Dermis blood vessel endothelial cell (primary cell): ENCODE results near the gene UVRAG. TPM values are rescaled to one million over a fixed set of nuclear protein-coding genes. Genes with fewer than 3 reads are reported as not detected.
A peak's percentile ranks its signal among the peaks of the same experiment; 100 is the strongest.

ENCODE experiments used
- DNase-seq: peaks from one replicate; pipeline ENCODE4 v3.0.0; 2010
- total RNA-seq: library from RNA; depleted of rRNA; stranded (reverse); fragments of >200 nt; gene quantifications from 2 replicates; pipeline ENCODE4 v1.2.3, GENCODE V29; 2014

The UVRAG gene
- 75.3 and 98.2 TPM in 2 replicates for total RNA-seq

GRCh38 chr11:75814677-75815344, at the start of gene UVRAG:
Gene UVRAG, plus strand, starts transcription at chr11:75815210. Its CDS starts 198 bp downstream, at chr11:75815408.
- DNase-seq, result peak; percentile 100

- no peak for DNase-seq
Measured at GRCh38 chr11:75766443-75767227, 48.4 kb upstream of the UVRAG start.

DNA sequence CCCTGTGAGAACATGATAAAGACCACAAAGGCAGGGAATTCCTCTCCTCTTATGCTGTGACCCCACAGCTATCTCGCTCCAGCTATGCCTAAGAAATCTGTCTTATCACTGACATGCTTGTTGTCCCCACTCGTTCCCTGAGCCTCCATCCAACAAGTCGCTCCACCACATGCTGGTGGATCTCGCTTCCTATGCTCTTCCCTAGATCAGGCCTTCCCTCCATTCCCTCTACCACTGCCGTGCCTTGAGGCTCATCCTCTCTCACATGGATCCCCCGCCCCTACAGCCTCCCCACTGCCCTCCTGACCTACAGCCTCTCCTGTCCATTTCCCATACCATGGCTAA, 47.8 kb upstream of the UVRAG start:
- DNase-seq, result no peak

GRCh38 chr11:75767793-75768111, 47.3 kb upstream of the UVRAG start:
- no peak for DNase-seq

GRCh38 chr11:75768112-75768908, 46.7 kb upstream of the UVRAG start, which contains the start of gene DGAT2:
Gene DGAT2, plus strand, starts transcription at chr11:75768778. Its CDS starts 214 bp downstream, at chr11:75768992.
- peak; percentile 77 for DNase-seq

DNA sequence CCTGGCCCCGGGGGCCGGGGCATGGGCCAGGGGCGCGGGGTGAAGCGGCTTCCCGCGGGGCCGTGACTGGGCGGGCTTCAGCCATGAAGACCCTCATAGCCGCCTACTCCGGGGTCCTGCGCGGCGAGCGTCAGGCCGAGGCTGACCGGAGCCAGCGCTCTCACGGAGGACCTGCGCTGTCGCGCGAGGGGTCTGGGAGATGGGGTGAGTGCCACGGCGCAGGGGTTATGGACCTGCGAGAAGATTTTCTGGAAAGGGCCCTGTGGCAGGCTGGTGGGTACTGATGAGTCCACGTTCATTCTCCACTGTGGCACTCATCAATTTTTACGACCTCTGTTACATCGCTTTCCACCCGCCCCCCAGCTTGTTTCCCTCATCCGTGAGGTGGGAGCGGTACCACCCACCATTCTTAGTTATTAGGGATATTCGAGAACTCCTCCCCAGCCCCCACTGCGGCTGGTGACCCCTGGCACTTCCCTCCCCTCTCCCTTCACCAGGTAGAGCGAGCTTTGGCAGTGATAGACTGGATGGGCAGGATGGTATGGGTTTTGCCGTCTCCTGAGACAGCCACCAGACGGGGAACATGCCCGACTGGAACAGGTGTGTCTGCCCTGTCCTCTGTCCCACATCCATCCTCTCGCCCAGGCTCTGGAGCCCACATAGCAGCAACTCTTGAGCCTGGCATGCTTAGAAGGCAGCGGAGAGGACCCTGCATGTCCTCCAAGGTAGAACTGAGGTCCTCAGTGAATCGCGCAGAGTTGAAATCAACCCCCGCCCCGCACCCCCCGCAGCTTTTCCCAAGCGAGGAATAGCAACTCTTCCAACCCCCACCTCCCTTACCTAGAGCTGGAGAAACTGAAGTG, 45.9 kb upstream of the UVRAG start:
- DNase-seq, result no peak

DNA sequence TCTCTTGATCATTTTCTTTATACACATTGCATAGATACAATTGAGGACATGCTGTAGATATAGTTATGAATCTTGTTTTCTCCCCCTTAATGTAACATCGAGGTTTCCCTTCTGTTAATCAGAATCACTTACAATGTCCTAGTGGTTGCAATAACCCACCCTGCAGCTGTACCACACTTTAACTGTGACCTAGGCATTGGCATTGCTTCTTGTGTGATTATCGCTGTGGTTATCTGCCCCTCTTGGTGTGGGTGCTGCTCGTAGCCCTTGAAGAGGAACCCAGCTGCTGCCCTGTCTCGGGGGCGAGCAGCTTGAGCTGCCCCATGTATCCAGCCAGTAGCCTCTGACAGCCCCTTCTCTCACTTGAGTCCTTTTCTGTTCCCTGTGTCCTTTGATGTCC, 44.9 kb upstream of the UVRAG start:
- DNase-seq, result no peak

DNA sequence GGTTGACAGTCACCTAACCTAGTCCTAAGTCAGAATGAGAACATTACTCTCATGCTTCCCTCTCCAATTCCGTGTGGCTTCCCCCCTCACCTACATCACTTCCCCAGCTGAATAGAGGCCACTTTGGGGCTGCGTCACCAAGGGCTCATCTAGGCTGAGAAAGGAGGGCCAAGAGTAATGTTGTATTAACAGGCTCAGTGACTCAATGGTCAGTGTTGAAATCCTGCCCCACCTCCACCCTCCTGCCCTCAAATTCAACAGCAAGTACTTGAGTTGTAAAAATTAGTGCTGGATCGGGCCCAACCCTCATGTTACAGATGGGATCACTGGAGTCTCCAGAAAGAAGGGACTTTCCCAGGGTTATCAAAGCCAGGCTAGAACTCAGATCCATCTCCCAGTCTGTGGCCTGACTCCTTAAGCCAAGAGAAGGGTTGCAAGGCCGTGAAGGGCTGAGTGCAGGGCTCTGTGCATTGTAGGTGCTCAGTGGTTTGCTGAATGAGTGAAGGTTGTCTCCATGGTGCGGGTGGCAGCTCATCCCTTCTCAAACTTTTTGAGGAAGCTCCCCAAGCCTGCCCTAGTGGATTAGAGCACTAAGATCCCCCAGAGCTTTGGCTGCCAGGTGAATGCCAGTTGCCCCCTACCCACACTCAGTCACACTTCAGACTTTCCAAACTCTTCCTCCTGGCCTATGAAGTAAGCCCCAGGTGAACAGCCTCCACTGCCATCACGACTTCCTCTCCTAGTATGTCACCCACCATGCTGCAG, 43.2 kb upstream of the UVRAG start:
- no peak for DNase-seq

- DNase-seq, result no peak
Measured at GRCh38 chr11:75773595-75774353, 41.2 kb upstream of the UVRAG start.

DNA sequence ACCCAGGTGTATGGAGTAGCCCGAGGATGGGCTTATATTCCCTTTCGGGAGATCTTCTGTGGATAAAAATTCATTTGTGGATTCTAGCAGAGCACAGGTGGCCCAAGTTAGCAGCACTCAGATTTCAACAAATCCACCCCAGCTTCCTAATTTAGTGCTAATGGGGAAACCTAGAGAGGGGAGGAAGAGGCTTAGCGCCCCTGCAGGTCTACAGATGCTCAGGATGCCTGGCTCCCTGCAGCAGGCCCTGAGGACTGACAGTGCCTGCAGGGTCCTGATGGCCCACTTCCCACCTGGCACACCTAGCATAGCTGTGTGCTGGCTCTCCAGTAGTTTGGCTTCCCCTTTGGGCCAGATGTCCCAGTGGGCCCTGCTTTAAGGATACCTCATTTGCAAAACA, 40.0 kb upstream of the UVRAG start:
- no peak for DNase-seq

GRCh38 chr11:75776546-75776945, 38.5 kb upstream of the UVRAG start:
- no peak for DNase-seq

GRCh38 chr11:75777461-75778110, 37.4 kb upstream of the UVRAG start:
- DNase-seq, result peak; percentile 46

GRCh38 chr11:75778962-75779361, 36.0 kb upstream of the UVRAG start:
- no peak for DNase-seq

DNA sequence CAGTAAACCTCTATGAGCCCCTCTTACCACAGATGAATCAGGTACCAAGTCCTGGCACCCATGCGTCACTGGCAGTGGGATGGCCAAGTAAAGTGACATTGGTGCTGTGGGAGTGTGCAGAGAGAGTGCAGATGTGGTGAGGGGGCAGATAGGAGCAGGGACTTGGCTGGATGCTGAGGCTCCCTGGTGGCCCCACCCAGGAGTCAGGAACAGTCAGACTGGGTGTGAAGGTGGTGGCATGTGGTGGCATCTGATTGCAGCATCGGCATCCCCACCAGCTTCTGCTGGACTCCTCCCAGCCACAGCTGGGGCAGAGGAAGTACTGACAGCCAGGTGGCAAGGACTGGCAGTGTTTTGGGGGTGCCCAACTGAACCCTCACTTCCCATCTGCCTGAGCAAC, 35.0 kb upstream of the UVRAG start:
- no peak for DNase-seq

GRCh38 chr11:75780888-75781287, 34.1 kb upstream of the UVRAG start:
- DNase-seq, result no peak

- no peak for DNase-seq
Measured at GRCh38 chr11:75781296-75781695, 33.7 kb upstream of the UVRAG start.

DNA sequence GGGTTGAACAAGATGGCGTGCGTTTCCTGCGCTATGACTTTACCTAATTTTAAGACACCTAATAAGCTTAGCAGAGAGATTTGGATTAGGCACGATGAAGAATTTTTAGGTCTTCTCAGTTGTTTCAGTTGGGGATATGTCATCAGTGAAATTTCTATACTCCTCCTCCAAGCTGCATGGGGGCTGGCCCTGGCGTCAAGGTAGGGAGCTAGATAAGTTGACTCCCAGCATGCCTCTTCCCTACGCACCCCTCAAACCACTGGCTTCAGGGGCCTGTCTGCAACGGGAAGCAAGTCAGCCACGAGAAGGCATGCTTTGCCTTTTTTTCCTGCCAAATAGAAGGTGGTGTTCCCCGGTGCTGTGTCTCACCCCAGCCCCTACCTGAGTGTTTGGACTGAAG, 33.2 kb upstream of the UVRAG start:
- DNase-seq, result no peak

DNA sequence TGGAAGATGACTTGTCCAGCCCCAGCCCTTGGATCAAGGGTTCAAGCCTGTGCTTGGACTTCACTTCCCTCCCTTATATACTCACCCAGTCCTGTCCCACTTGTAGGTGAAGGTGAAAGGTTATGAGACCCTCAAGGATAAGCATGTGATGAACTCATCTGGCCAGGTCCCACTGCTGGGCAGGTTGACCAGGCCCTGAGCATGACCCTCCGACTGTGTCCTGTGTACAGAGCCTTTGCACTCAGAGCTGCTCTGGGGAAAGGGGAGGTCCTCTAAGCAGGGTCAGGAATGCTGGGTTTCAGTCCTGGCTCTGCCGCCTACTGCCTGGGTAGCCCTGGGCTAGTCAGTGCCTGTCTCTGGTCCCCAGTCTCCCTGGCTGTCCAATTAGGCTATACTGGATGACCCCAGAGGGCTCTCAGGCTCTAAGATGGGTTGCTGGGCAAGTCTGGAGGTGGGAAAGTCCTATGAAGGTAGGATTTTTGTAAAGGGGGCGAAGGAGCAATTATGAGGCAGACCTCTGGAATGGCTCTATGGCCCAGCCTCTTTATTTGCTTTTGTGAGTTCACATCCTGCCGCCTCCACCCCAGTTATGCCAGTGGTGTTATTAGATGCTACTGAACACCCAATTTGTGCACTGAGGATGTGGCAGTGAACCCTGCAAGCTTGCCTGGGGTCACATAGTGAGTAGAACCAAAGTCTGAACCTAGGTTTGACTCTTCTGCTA, 32.3 kb upstream of the UVRAG start:
- no peak for DNase-seq

DNA sequence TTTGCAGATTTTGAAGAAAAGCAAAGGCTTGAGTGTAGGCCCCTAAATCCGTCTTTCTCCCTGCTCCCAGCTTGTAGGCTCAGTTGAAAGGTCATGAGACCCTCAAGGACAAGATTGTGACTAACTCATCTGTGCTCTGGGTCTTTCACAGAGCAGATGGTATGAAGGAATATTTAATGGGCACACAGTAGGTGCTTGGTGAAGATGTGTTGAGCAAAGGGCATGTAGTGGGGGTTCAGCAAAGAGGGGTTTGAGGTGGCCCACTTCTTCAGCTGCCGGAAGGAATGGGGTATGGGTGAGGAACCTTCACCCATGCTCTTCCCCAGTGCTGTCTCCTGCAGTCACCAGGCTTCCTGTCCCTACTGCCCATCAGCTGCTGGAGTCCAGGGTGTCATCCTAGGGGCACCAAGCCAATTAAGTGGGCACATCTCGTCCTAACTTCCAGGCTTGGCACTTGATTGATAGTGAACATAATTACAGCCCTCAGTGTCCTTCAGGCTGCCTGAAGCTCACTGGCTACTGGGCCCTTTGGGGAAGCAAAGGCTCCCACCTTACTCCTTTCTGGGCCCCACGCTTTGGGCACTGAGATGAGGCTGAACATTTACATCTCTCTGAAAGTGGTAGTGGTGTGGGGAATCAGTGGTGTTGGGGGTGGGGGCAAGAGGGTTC, 31.5 kb upstream of the UVRAG start:
- no peak for DNase-seq
